ACC112 (cell line): ENCODE measurements around the gene FDXR.

Experiments
- H2AFZ ChIP-seq: fragments of 200-600 bp; sonication (generic); one replicate; pipeline ENCODE4 v1.6.0; 2017; ENCODE audit warnings: antibody characterized with exemption, low read length; ENCODE audit not compliant: unreplicated experiment
- H3K27ac ChIP-seq: fragments of 200-600 bp; sonication (generic); 2 replicates; pipeline ENCODE4 v1.5.1; 2014; ENCODE audit warnings: low read depth, mild to moderate bottlenecking, antibody characterized with exemption, low read length, moderate library complexity
- H3K27me3 ChIP-seq: fragments of 200-600 bp; sonication (generic); 2 replicates; pipeline ENCODE4 v1.6.1; 2014; ENCODE audit warnings: mild to moderate bottlenecking, antibody characterized with exemption, low read length, moderate library complexity, mixed read lengths; ENCODE audit not compliant: insufficient read depth
- H3K36me3 ChIP-seq: fragments of 200-600 bp; sonication (generic); 2 replicates; pipeline ENCODE4 v1.6.1; 2016; ENCODE audit warnings: mild to moderate bottlenecking, antibody characterized with exemption, low read length, moderate library complexity, mixed read lengths; ENCODE audit not compliant: insufficient read depth
- H3K4me1 ChIP-seq: fragments of 200-600 bp; sonication (generic); one replicate; pipeline ENCODE4 v1.6.1; 2016; ENCODE audit warnings: low read length, mixed read lengths; ENCODE audit not compliant: insufficient read depth, unreplicated experiment, control insufficient read depth
- H3K4me3 ChIP-seq: fragments of 200-600 bp; sonication (generic); 2 replicates; pipeline ENCODE4 v1.5.1; 2014; ENCODE audit warnings: mild to moderate bottlenecking, low read depth, low read length
- H3K79me2 ChIP-seq: fragments of 200-600 bp; sonication (generic); one replicate; pipeline ENCODE4 v1.6.0; 2016; ENCODE audit warnings: low read length; ENCODE audit not compliant: control insufficient read depth, unreplicated experiment, insufficient read depth

The FDXR gene

GRCh38 chr17:74818291-74818938 is 54.4 kb downstream of the FDXR start:
- no peaks in the 10 kb centered on the region for H3K36me3 ChIP-seq

GRCh38 chr17:74816905-74817620 is 55.7 kb downstream of the FDXR start:
- Histone ChIP-seq H3K4me1 (no peaks in the 10 kb centered on the region), H3K36me3 (no peaks in the 10 kb centered on the region)

More at GRCh38 chr17:74818291-74818938, 54.4 kb downstream of the FDXR start:
- Histone ChIP-seq H3K79me2 (no peaks in the 10 kb centered on the region), H3K27me3 (no peaks in the 10 kb centered on the region), H3K4me1 (no peaks in the 10 kb centered on the region), H3K4me3 (no peak overlapping the region), H3K27ac (no peak overlapping the region), H2AFZ (no peak overlapping the region)

GRCh38 chr17:74815550-74816370 is 57.0 kb downstream of the FDXR start:
- no peaks in the 10 kb centered on the region for H3K79me2 ChIP-seq
- H3K4me1 ChIP-seq: no peaks in the 10 kb centered on the region
- H2AFZ ChIP-seq: no peak overlapping the region
- H3K27me3 ChIP-seq: no peaks in the 10 kb centered on the region
- no peak overlapping the region for H3K27ac ChIP-seq
- no peaks in the 10 kb centered on the region for H3K36me3 ChIP-seq
- H3K4me3 ChIP-seq: no peak overlapping the region

More at GRCh38 chr17:74816905-74817620, 55.7 kb downstream of the FDXR start:
- Histone ChIP-seq H3K4me3 (no peak overlapping the region), H2AFZ (no peak overlapping the region), H3K27ac (no peak overlapping the region), H3K27me3 (no peaks in the 10 kb centered on the region), H3K79me2 (no peaks in the 10 kb centered on the region)

GRCh38 chr17:74815067-74815466 is 57.7 kb downstream of the FDXR start:
- Histone ChIP-seq H3K27ac (no peak overlapping the region), H3K36me3 (no peaks in the 10 kb centered on the region), H3K27me3 (no peaks in the 10 kb centered on the region), H2AFZ (no peak overlapping the region), H3K79me2 (no peaks in the 10 kb centered on the region), H3K4me3 (no peak overlapping the region), H3K4me1 (no peaks in the 10 kb centered on the region)

- H3K27ac ChIP-seq: no peak overlapping the region
- H2AFZ ChIP-seq: no peak overlapping the region
- H3K36me3 ChIP-seq: no peaks in the 10 kb centered on the region
- no peaks in the 10 kb centered on the region for H3K79me2 ChIP-seq
- no peak overlapping the region for H3K4me3 ChIP-seq
- H3K4me1 ChIP-seq: no peaks in the 10 kb centered on the region
- no peaks in the 10 kb centered on the region for H3K27me3 ChIP-seq
Observed at GRCh38 chr17:74814453-74814852, 58.3 kb downstream of the FDXR start.
